ENCODE data around the gene OAS2.

- TF ChIP-seq CTCF (IDR thresholded peaks at IDR 0.05; ENCODE audit: low read length): no peak
- TF ChIP-seq EZH2 (IDR thresholded peaks at IDR 0.05; ENCODE audit: borderline replicate concordance, low read length): no peak
These were observed 79.5 kb downstream of the OAS2 start for GRCh38 chr12:113057565-113058485.

Measured in OCI-LY1 (cell line).